GM23338 (cell line): ENCODE measurements around the gene PNPO. TPM values are rescaled to one million over a fixed set of nuclear protein-coding genes. Genes with fewer than 3 reads are reported as not detected.

Source experiments
- ATAC-seq: fragments of 200-7000 bp; cut with Tn5 transposase; 3 replicates; pipeline ENCODE4 v1.9.1; 2020
- DNase-seq: peaks from one replicate; pipeline ENCODE4 v3.0.0-alpha.2; 2015; ENCODE audit warnings: low spot score
- H2AFZ ChIP-seq: fragments of 200-600 bp; sonication (generic); 2 replicates; pipeline ENCODE4 v1.8.0; 2016; ENCODE audit warnings: antibody characterized with exemption, mild to moderate bottlenecking, moderate library complexity
- H3F3A ChIP-seq: fragments of 200-600 bp; sonication (generic); replicated peaks from 2 replicates; pipeline ENCODE4 v1.8.0; 2017; ENCODE audit warnings: antibody characterized with exemption, mixed run types, low read depth
- H3K27ac ChIP-seq: fragments of 200-600 bp; sonication (generic); 2 replicates; pipeline ENCODE4 v1.6.1; 2016; ENCODE audit warnings: low read depth
- H3K27me3 ChIP-seq: fragments of 200-600 bp; sonication (generic); 2 replicates; pipeline ENCODE4 v1.8.0; 2016; ENCODE audit warnings: mild to moderate bottlenecking, mixed run types, moderate library complexity; ENCODE audit not compliant: insufficient read depth
- H3K36me3 ChIP-seq: fragments of 200-600 bp; sonication (generic); 2 replicates; pipeline ENCODE4 v1.8.0; 2016; ENCODE audit warnings: mild to moderate bottlenecking; ENCODE audit not compliant: insufficient read depth
- H3K4me1 ChIP-seq: fragments of 200-600 bp; sonication (generic); 2 replicates; pipeline ENCODE4 v1.8.0; 2016; ENCODE audit warnings: mild to moderate bottlenecking, moderate library complexity; ENCODE audit not compliant: insufficient read depth
- H3K4me2 ChIP-seq: fragments of 200-600 bp; sonication (generic); 2 replicates; pipeline ENCODE4 v1.7.1; 2017; ENCODE audit warnings: mixed run types
- H3K4me3 ChIP-seq: fragments of 200-600 bp; sonication (generic); 2 replicates; pipeline ENCODE4 v1.6.1; 2016; ENCODE audit warnings: mixed run types
- H3K79me2 ChIP-seq: fragments of 200-600 bp; sonication (generic); replicated peaks from 2 replicates; pipeline ENCODE4 v1.8.0; 2017; ENCODE audit warnings: mild to moderate bottlenecking; ENCODE audit not compliant: insufficient read depth
- H3K9me2 ChIP-seq: fragments of 200-600 bp; sonication (generic); 2 replicates; pipeline ENCODE4 v1.8.0; 2017; ENCODE audit not compliant: insufficient read depth
- H4K20me1 ChIP-seq: fragments of 200-600 bp; sonication (generic); replicated peaks from 2 replicates; pipeline ENCODE4 v1.8.0; 2017; ENCODE audit warnings: mild to moderate bottlenecking; ENCODE audit not compliant: insufficient read depth
- H3K27ac Mint-ChIP-seq: 2 replicates; pipeline ENCODE4 v1.8.0; 2020; ENCODE audit warnings: inconsistent platforms, mild to moderate bottlenecking, moderate library complexity, mixed read lengths
- H3K27me3 Mint-ChIP-seq: 3 replicates; pipeline ENCODE4 v1.8.0; 2022; ENCODE audit warnings: low read depth, mild to moderate bottlenecking, moderate library complexity, mixed read lengths, inconsistent platforms; ENCODE audit not compliant: insufficient read depth, poor library complexity
- H3K36me3 Mint-ChIP-seq: 3 replicates; pipeline ENCODE4 v1.8.0; 2021; ENCODE audit warnings: low read depth, mild to moderate bottlenecking, inconsistent platforms, moderate library complexity, mixed read lengths
- H3K4me1 Mint-ChIP-seq: 3 replicates; pipeline ENCODE4 v1.8.0; 2020; ENCODE audit warnings: mild to moderate bottlenecking, inconsistent platforms, mixed read lengths
- H3K4me3 Mint-ChIP-seq: 3 replicates; pipeline ENCODE4 v1.8.0; 2021; ENCODE audit warnings: moderate library complexity, mild to moderate bottlenecking, inconsistent platforms, mixed read lengths
- H3K9me3 Mint-ChIP-seq: 3 replicates; pipeline ENCODE4 v1.8.0; 2020; ENCODE audit warnings: moderate library complexity, mild to moderate bottlenecking, inconsistent platforms, mixed read lengths
- CREB1 ChIP-seq: fragments of 250-450 bp; sonication (Bioruptor Pico); IDR thresholded peaks from 2 replicates; pipeline ENCODE4 v1.5.0; 2020; ENCODE audit warnings: low read depth, mild to moderate bottlenecking, moderate library complexity
- ETS1 ChIP-seq: IDR thresholded peaks from 2 replicates; pipeline ENCODE4 v1.6.1; 2016; ENCODE audit warnings: antibody characterized with exemption
- EZH2 ChIP-seq: fragments of 200-600 bp; sonication (generic); IDR thresholded peaks from one replicate; pipeline ENCODE4 v1.8.0; 2017; ENCODE audit warnings: antibody characterized with exemption, mild to moderate bottlenecking, low read depth; ENCODE audit not compliant: unreplicated experiment
- EZH2phosphoT487 ChIP-seq: fragments of 200-600 bp; sonication (generic); IDR thresholded peaks from one replicate; pipeline ENCODE4 v1.8.1; 2018; ENCODE audit warnings: antibody characterized with exemption; ENCODE audit not compliant: unreplicated experiment
- JUNB ChIP-seq: IDR thresholded peaks from one replicate; pipeline ENCODE4 v1.6.1; 2016; ENCODE audit warnings: antibody characterized with exemption; ENCODE audit not compliant: unreplicated experiment
- NANOG ChIP-seq: IDR thresholded peaks from 2 replicates; pipeline ENCODE4 v1.6.1; 2016; ENCODE audit warnings: antibody characterized with exemption, borderline replicate concordance
- POLR2AphosphoS5 ChIP-seq: IDR thresholded peaks from 2 replicates; pipeline ENCODE4 v1.6.1; 2016; ENCODE audit warnings: antibody characterized with exemption, low read depth
- STAT1 ChIP-seq: IDR thresholded peaks from one replicate; pipeline ENCODE4 v1.6.1; 2016; ENCODE audit warnings: antibody characterized with exemption; ENCODE audit not compliant: unreplicated experiment
- ZNF114 ChIP-seq: fragments of 250-450 bp; sonication (Bioruptor Pico); IDR thresholded peaks from 2 replicates; pipeline ENCODE4 v1.5.0; 2020; ENCODE audit warnings: mild to moderate bottlenecking, moderate library complexity
- ZNF331 ChIP-seq: fragments of 250-450 bp; sonication (Bioruptor Pico); IDR thresholded peaks from 2 replicates; pipeline ENCODE4 v1.5.0; 2020; ENCODE audit warnings: low read depth, mild to moderate bottlenecking, moderate library complexity
- ZNF462 ChIP-seq: fragments of 250-450 bp; sonication (Bioruptor Pico); IDR thresholded peaks from 2 replicates; pipeline ENCODE4 v1.5.0; 2020; ENCODE audit warnings: mild to moderate bottlenecking, moderate library complexity
- polyA plus RNA-seq: library from polyadenylated mRNA; unstranded; fragments of >200 nt; fragmentation: Nextera tagmentation; extraction: Ambion mirVana; gene quantifications from 2 replicates; pipeline ENCODE4 v1.2.1, GENCODE V29; 2016
- total RNA-seq: library from RNA; depleted of rRNA; stranded (reverse); fragments of >200 nt; shearing (Covaris generic); gene quantifications from 2 replicates; pipeline ENCODE4 v1.2.3, GENCODE V29; 2014
- TF ChIP-seq, protein P1 (sequence below): IDR thresholded peaks from one replicate; pipeline ENCODE4 v1.6.1; 2018; ENCODE audit warnings: antibody characterized with exemption; ENCODE audit not compliant: unreplicated experiment

Gene PNPO
- total and polyA plus RNA-seq, 2 experiments from 2014 or later: 5.0 to 12.7 TPM

DNA sequence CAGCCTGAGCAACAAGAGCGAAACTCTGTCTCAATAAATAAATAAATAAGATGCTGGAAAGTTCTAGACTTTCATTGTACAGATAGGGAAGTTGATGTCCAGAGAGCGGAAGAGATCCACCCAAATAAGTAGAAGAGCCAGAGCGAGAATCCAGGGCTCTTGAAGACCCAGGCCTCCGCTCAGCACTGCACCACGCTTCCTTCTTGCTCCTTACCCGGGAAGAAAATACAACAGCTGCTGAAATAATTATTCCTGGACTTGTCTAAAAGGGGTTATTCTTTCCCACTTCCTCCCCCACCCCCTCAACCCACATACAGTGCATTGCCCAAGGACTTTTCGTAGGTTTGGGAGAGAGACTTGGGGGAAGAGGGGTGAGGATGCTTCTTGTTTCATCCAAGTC, 56.2 kb downstream of the PNPO start:
- Mint-ChIP-seq H3K27me3 (peaks cover 7% of the 10 kb centered on the region), H3K4me1 (peaks cover 53% of the 10 kb centered on the region), H3K4me3 (no peak overlapping the region), H3K36me3 (no peaks in the 10 kb centered on the region), H3K9me3 (no peaks in the 10 kb centered on the region; the same call in 2 of the 3 replicates), H3K27ac (no peak overlapping the region)
- DNase-seq (no peak), ATAC-seq (no peak)
- no peak overlapping the region for H3K4me3 ChIP-seq
- 0 out of 2 replicates have a peak, but pooled peaks cover 6% of the 10 kb centered on the region for H3F3A ChIP-seq
- TF ChIP-seq POLR2AphosphoS5: no peak
- H3K27ac ChIP-seq: no peak overlapping the region
- no peaks in the 10 kb centered on the region for H3K27me3 ChIP-seq
- peaks cover 24% of the 10 kb centered on the region for H3K4me1 ChIP-seq
- H3K4me2 ChIP-seq: no peak overlapping the region
- H4K20me1 ChIP-seq: no peaks in the 10 kb centered on the region
- H3K36me3 ChIP-seq: no peaks in the 10 kb centered on the region
- H2AFZ ChIP-seq: no peak overlapping the region
- H3K79me2 ChIP-seq: no peaks in the 10 kb centered on the region
- H3K9me2 ChIP-seq: no peaks in the 10 kb centered on the region

- Mint-ChIP-seq H3K36me3 (no peaks in the 10 kb centered on the region), H3K27ac (no peak overlapping the region), H3K27me3 (peaks cover 10% of the 10 kb centered on the region), H3K4me1 (peaks cover 54% of the 10 kb centered on the region), H3K9me3 (no peaks in the 10 kb centered on the region; the same call in 2 of the 3 replicates), H3K4me3 (no peak overlapping the region)
- no peak overlapping the region for H3K27ac ChIP-seq
- no peak overlapping the region for H3K4me3 ChIP-seq
- DNase-seq: no peak
- no peaks in the 10 kb centered on the region for H4K20me1 ChIP-seq
- H3K27me3 ChIP-seq: no peaks in the 10 kb centered on the region
- no peaks in the 10 kb centered on the region for H3K36me3 ChIP-seq
- no peak overlapping the region for H2AFZ ChIP-seq
- no peak for ATAC-seq
- peaks cover 28% of the 10 kb centered on the region for H3K4me1 ChIP-seq
- H3F3A ChIP-seq: peaks cover 9% of the 10 kb centered on the region; the same call in 1 of the 2 replicates
- no peak overlapping the region for H3K4me2 ChIP-seq
- no peaks in the 10 kb centered on the region for H3K9me2 ChIP-seq
- H3K79me2 ChIP-seq: no peaks in the 10 kb centered on the region
- TF ChIP-seq ETS1 (no peak), JUNB (no peak), POLR2AphosphoS5 (no peak), EZH2 (no peak), CREB1 (CRISPR knock-in tag) (no peak), EZH2phosphoT487 (no peak), STAT1 (no peak), ZNF114 (no peak), ZNF331 (CRISPR knock-in tag) (no peak), NANOG (no peak), ZNF462 (no peak)
- TF ChIP-seq, protein P1, sequence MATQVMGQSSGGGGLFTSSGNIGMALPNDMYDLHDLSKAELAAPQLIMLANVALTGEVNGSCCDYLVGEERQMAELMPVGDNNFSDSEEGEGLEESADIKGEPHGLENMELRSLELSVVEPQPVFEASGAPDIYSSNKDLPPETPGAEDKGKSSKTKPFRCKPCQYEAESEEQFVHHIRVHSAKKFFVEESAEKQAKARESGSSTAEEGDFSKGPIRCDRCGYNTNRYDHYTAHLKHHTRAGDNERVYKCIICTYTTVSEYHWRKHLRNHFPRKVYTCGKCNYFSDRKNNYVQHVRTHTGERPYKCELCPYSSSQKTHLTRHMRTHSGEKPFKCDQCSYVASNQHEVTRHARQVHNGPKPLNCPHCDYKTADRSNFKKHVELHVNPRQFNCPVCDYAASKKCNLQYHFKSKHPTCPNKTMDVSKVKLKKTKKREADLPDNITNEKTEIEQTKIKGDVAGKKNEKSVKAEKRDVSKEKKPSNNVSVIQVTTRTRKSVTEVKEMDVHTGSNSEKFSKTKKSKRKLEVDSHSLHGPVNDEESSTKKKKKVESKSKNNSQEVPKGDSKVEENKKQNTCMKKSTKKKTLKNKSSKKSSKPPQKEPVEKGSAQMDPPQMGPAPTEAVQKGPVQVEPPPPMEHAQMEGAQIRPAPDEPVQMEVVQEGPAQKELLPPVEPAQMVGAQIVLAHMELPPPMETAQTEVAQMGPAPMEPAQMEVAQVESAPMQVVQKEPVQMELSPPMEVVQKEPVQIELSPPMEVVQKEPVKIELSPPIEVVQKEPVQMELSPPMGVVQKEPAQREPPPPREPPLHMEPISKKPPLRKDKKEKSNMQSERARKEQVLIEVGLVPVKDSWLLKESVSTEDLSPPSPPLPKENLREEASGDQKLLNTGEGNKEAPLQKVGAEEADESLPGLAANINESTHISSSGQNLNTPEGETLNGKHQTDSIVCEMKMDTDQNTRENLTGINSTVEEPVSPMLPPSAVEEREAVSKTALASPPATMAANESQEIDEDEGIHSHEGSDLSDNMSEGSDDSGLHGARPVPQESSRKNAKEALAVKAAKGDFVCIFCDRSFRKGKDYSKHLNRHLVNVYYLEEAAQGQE: no peak
Observed at GRCh38 chr17:47998044-47998443, 56.7 kb downstream of the PNPO start.
